GM12873 (cell line): ENCODE data around the gene COBLL1.

Source experiments
- TF ChIP-seq, protein P1 (sequence below): IDR thresholded peaks from 2 replicates; pipeline ENCODE4 v1.5.1; 2012; ENCODE audit warnings: low read depth, mild to moderate bottlenecking, moderate library complexity, low read length, control low read depth; ENCODE audit not compliant: insufficient read depth; ENCODE audit errors: missing control alignments

The COBLL1 gene

DNA sequence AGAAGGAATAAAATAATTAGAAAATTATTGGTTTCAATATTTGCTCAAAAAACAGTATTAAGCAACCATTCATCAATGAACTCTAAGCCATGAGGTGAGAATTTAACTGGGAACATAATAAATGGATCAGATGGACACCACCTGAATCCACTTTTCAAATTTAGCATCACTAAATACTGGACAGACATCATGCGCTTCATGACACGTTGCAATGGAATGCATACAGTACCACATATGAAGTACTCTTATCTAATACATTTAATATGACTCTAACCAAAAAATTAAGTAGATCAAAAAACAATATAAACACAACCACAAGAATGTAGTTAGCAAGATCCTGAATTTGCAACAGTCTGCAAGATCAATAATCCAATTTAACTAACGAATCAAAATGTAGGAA lies 76.6 kb downstream of the COBLL1 start:
- TF ChIP-seq, protein P1, sequence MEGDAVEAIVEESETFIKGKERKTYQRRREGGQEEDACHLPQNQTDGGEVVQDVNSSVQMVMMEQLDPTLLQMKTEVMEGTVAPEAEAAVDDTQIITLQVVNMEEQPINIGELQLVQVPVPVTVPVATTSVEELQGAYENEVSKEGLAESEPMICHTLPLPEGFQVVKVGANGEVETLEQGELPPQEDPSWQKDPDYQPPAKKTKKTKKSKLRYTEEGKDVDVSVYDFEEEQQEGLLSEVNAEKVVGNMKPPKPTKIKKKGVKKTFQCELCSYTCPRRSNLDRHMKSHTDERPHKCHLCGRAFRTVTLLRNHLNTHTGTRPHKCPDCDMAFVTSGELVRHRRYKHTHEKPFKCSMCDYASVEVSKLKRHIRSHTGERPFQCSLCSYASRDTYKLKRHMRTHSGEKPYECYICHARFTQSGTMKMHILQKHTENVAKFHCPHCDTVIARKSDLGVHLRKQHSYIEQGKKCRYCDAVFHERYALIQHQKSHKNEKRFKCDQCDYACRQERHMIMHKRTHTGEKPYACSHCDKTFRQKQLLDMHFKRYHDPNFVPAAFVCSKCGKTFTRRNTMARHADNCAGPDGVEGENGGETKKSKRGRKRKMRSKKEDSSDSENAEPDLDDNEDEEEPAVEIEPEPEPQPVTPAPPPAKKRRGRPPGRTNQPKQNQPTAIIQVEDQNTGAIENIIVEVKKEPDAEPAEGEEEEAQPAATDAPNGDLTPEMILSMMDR = no peak

GRCh38 chr2:164764474-164764873 lies 77.1 kb downstream of the COBLL1 start:
- TF ChIP-seq, protein P1 = no peak

- TF ChIP-seq, protein P1 = no peak
Measured at GRCh38 chr2:164763431-164763830, 78.2 kb downstream of the COBLL1 start.

- TF ChIP-seq, protein P1 = no peak
Measured at GRCh38 chr2:164761737-164762460, 79.7 kb downstream of the COBLL1 start.

GRCh38 chr2:164760179-164760578 lies 81.4 kb downstream of the COBLL1 start:
- TF ChIP-seq, protein P1 = no peak

GRCh38 chr2:164757934-164758695 lies 83.5 kb downstream of the COBLL1 start:
- TF ChIP-seq, protein P1 = no peak

- TF ChIP-seq, protein P1 = no peak
Measured at GRCh38 chr2:164756773-164757172, 84.8 kb downstream of the COBLL1 start.
